ENCODE measurements around the gene ITGB2. TPM values are rescaled to one million over a fixed set of nuclear protein-coding genes. Genes with fewer than 3 reads are reported as not detected.

ITGB2 gene
- total RNA-seq, 1 donor from 2014 or later = not detected

DNA sequence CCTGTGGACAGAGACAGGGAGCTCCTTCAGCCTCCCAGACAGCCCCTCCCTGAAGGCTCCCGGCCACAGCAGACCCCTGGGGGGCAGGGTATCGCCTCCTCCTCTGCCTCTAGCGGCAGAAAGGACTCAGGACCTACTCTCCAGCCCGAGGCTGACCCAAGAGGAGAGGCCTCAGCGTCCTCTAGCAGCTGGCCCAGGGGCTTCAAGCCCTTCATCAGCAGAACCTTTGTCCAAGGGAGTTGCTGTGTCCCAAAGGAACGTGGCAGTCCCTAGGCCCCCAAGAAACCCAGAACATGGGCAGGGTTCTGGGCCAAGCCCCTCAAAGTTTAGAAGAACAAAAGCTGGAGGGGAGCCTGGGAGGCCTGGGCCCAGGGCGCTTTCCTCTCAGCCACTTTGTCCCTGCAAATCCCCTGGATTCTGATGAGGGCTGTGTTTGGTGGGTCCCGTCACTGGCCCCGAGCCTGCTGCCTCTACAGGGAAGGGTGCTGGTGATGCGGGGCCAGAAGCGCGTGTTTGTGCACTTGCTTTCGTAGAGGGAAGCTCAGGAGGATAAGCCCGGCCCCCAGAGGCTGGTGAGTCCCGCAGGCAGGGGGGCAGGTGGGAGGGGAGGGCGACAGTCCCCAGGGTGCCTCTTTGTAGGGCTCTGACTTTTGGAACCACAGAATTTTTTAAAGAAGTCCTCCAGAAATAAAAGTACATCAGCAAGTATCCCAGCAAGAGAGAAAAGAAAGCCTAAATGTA, 13.3 kb downstream of the ITGB2 start:
- Mint-ChIP-seq H3K36me3 (no peaks in the 10 kb centered on the region), H3K27me3 (ENCODE audit: insufficient read depth, low read depth) (peaks cover 12% of the 10 kb centered on the region), H3K9me3 (no peaks in the 10 kb centered on the region), H3K4me3 (no peak overlapping the region), H3K27ac (no peak overlapping the region), H3K4me1 (peaks cover 10% of the 10 kb centered on the region)
- H4K20me1 ChIP-seq (ENCODE audit: low read depth) = no peaks in the 10 kb centered on the region
- H3K27me3 ChIP-seq = no peaks in the 10 kb centered on the region
- no peaks in the 10 kb centered on the region for H3K36me3 ChIP-seq
- H3K9me3 ChIP-seq (ENCODE audit: low read depth) = no peaks in the 10 kb centered on the region
- H3K9ac ChIP-seq = no peak overlapping the region
- peak overlapping the region; percentile 89 for H2AFZ ChIP-seq (replicated peaks)
- no peak overlapping the region for H3K4me3 ChIP-seq
- H3K4me2 ChIP-seq = no peak overlapping the region
- no peak for DNase-seq (ENCODE audit: low spot score)
- no peak for TF ChIP-seq EZH2phosphoT487 (IDR thresholded peaks at IDR 0.05)
- TF ChIP-seq EZH2 (IDR thresholded peaks at IDR 0.05) = no peak
- TF ChIP-seq, protein P1, sequence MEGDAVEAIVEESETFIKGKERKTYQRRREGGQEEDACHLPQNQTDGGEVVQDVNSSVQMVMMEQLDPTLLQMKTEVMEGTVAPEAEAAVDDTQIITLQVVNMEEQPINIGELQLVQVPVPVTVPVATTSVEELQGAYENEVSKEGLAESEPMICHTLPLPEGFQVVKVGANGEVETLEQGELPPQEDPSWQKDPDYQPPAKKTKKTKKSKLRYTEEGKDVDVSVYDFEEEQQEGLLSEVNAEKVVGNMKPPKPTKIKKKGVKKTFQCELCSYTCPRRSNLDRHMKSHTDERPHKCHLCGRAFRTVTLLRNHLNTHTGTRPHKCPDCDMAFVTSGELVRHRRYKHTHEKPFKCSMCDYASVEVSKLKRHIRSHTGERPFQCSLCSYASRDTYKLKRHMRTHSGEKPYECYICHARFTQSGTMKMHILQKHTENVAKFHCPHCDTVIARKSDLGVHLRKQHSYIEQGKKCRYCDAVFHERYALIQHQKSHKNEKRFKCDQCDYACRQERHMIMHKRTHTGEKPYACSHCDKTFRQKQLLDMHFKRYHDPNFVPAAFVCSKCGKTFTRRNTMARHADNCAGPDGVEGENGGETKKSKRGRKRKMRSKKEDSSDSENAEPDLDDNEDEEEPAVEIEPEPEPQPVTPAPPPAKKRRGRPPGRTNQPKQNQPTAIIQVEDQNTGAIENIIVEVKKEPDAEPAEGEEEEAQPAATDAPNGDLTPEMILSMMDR (IDR thresholded peaks at IDR 0.05) = peak; percentile 14
- H3K4me1 ChIP-seq = peaks cover 13% of the 10 kb centered on the region
- H3K79me2 ChIP-seq (ENCODE audit: low read depth) = no peaks in the 10 kb centered on the region
- H3K27ac ChIP-seq = no peak overlapping the region
- peaks cover 2% of the 10 kb centered on the region for H3F3A ChIP-seq (ENCODE audit: low read depth)

DNA sequence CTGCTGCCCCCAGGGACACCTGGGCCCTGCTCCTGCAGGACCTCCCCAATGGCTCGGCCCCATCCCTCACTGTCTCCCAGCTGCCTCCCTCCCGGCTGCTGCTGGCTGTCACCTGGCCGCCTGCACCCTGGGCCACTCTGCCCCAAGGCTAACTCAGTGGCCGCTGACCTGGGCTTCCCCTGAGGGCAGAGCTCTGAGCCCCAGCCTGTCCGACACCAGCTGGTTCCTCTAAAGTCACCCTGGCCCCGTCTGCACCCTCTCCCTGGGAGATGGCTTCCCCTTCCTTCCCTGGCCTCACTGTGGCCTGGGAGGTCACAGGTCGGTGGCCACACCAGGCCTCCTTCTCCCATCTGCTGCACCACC, 15.0 kb downstream of the ITGB2 start:
- Histone ChIP-seq H4K20me1 (ENCODE audit: low read depth) (no peaks in the 10 kb centered on the region), H3K4me3 (no peak overlapping the region), H3K36me3 (no peaks in the 10 kb centered on the region), H3K79me2 (ENCODE audit: low read depth) (no peaks in the 10 kb centered on the region), H2AFZ (replicated peaks) (no peak overlapping the region), H3K4me1 (peaks cover 13% of the 10 kb centered on the region), H3K27ac (no peak overlapping the region), H3F3A (ENCODE audit: low read depth) (peaks cover 9% of the 10 kb centered on the region), H3K27me3 (no peaks in the 10 kb centered on the region), H3K4me2 (no peak overlapping the region), H3K9me3 (ENCODE audit: low read depth) (no peaks in the 10 kb centered on the region), H3K9ac (no peak overlapping the region)
- no peak for TF ChIP-seq EZH2phosphoT487 (IDR thresholded peaks at IDR 0.05)
- TF ChIP-seq, protein P1 (IDR thresholded peaks at IDR 0.05) = no peak
- TF ChIP-seq EZH2 (IDR thresholded peaks at IDR 0.05) = no peak
- H3K36me3 Mint-ChIP-seq = no peaks in the 10 kb centered on the region
- H3K4me3 Mint-ChIP-seq = no peak overlapping the region
- peaks cover 13% of the 10 kb centered on the region for H3K27me3 Mint-ChIP-seq (ENCODE audit: insufficient read depth, low read depth)
- H3K4me1 Mint-ChIP-seq = peaks cover 12% of the 10 kb centered on the region
- H3K27ac Mint-ChIP-seq = no peak overlapping the region
- DNase-seq (ENCODE audit: low spot score) = no peak
- no peaks in the 10 kb centered on the region for H3K9me3 Mint-ChIP-seq

DNA sequence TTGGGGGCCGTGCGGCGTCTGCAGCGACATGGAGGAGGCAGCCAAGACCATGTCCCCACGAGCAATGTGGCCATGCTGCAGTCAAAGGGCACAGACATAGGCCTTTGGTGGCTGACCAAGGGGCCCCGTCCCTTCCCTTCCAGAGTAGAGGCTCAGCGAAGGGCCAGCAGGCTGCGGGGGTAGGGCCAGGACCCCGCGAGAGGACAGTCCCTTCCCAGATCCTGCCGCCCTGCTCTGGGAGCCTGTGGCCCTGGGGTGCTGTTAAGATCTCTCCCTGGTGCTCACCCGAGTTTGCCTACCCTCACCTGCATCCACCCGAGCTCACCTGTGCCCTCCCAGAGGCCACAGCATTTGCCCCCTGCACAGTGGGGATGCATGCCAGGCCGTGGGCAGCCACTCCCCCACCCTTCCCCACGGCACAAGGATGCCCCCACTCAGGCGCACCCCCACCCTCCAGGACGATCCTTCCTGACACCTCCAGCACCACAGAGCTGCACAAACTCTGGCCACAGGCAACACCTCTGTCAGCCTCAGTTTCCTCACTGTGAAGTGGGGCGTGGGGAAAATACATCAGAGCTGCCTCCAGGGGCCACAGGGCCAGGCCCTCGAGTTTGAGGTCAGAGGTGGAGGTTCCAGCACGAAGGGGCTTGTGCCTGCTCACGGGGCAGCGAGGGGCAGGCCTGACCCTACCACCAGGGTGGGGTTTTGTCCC, 15.5 kb downstream of the ITGB2 start:
- Histone ChIP-seq H2AFZ (replicated peaks) (no peak overlapping the region), H3K4me3 (no peak overlapping the region), H3K9me3 (ENCODE audit: low read depth) (no peaks in the 10 kb centered on the region), H3F3A (ENCODE audit: low read depth) (peaks cover 9% of the 10 kb centered on the region), H3K36me3 (no peaks in the 10 kb centered on the region), H3K27me3 (no peaks in the 10 kb centered on the region), H4K20me1 (ENCODE audit: low read depth) (no peaks in the 10 kb centered on the region), H3K79me2 (ENCODE audit: low read depth) (no peaks in the 10 kb centered on the region), H3K4me1 (peaks cover 13% of the 10 kb centered on the region), H3K27ac (no peak overlapping the region), H3K4me2 (no peak overlapping the region), H3K9ac (no peak overlapping the region)
- Mint-ChIP-seq H3K9me3 (no peaks in the 10 kb centered on the region), H3K4me3 (no peak overlapping the region), H3K36me3 (no peaks in the 10 kb centered on the region), H3K27ac (no peak overlapping the region), H3K4me1 (peaks cover 13% of the 10 kb centered on the region), H3K27me3 (ENCODE audit: insufficient read depth, low read depth) (peaks cover 15% of the 10 kb centered on the region)
- no peak for DNase-seq (ENCODE audit: low spot score)
- TF ChIP-seq EZH2phosphoT487 (IDR thresholded peaks at IDR 0.05) = no peak
- no peak for TF ChIP-seq EZH2 (IDR thresholded peaks at IDR 0.05)
- TF ChIP-seq, protein P1 (IDR thresholded peaks at IDR 0.05) = no peak

Data from neural progenitor cell (in vitro differentiated cells).